Measurements from ENCODE around the gene KRTAP26-1. TPM values are rescaled to one million over a fixed set of nuclear protein-coding genes. Genes with fewer than 3 reads are reported as not detected.

Gene KRTAP26-1
- total and polyA plus RNA-seq, 2 experiments from 2014 or later: not detected

DNA sequence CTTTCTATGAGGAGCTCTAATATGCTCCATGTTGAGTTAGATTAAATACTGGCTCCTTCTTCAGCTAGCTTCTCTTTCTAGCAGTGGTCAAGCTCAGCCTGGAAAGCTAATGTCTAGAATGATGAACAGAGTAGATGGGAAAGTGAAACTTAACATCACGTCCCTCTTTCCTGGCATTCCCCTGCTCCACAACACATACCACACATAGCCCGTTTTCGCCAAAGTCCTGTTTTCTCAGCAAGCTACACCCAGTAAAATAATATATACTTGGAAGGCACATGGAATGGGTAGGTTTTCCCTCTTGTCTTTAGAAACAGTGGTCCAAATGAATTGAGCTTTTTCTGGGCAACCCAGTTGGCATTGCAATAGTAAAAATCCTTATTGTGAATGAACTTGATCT lies 13.6 kb upstream of the KRTAP26-1 start:
- Histone ChIP-seq H3K4me1 (ENCODE audit: insufficient read depth) (no peaks in the 10 kb centered on the region), H3K9me2 (replicated peaks; ENCODE audit: insufficient read depth) (no peaks in the 10 kb centered on the region), H3K27ac (no peak overlapping the region), H2AFZ (no peak overlapping the region), H3K9me3 (ENCODE audit: low read depth) (no peaks in the 10 kb centered on the region), H3K79me2 (no peaks in the 10 kb centered on the region), H4K20me1 (ENCODE audit: insufficient read depth, poor library complexity, severe bottlenecking) (no peaks in the 10 kb centered on the region), H3K27me3 (no peaks in the 10 kb centered on the region), H3K36me3 (replicated peaks; ENCODE audit: insufficient read depth, low read depth) (no peaks in the 10 kb centered on the region), H3K4me3 (no peak overlapping the region), H3K4me2 (no peak overlapping the region)
- 93% methylated on average over 3 of the region's 3 CpGs for WGBS (ENCODE audit: low lambda C conversion rate, missing lambda C conversion rate)
- TF ChIP-seq EZH2phosphoT487 (IDR thresholded peaks at IDR 0.05; ENCODE audit: low read depth, severe bottlenecking, unreplicated experiment) (no peak), CTCF (IDR thresholded peaks at IDR 0.05; ENCODE audit: poor library complexity) (no peak), EZH2 (IDR thresholded peaks at IDR 0.05; ENCODE audit: borderline replicate concordance) (no peak)
- DNase-seq (ENCODE audit: low spot score): no peak

DNA sequence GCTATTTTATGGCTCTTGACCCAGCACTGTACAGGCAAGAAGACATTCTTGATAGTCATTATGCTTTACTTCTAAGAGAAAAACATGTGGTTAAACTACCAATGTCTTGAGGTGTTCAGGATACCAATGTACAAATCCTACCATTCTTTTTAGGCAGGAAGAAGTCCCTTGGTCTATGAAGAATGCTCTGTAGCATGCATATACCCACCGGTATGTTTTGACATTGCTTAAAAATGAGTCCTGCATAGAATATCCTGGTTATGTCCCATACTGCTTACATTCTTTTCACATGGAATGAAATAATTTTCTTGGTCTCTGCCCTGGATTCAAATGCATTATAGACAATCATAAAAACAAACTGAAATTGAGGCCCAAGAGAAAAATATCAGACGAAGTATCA lies 12.6 kb upstream of the KRTAP26-1 start:
- no peaks in the 10 kb centered on the region for H3K27me3 ChIP-seq
- no peak for DNase-seq (ENCODE audit: low spot score)
- no peak overlapping the region for H3K4me2 ChIP-seq
- no peaks in the 10 kb centered on the region for H3K36me3 ChIP-seq (replicated peaks; ENCODE audit: insufficient read depth, low read depth)
- TF ChIP-seq EZH2 (IDR thresholded peaks at IDR 0.05; ENCODE audit: borderline replicate concordance): no peak
- no peak for TF ChIP-seq EZH2phosphoT487 (IDR thresholded peaks at IDR 0.05; ENCODE audit: low read depth, severe bottlenecking, unreplicated experiment)
- TF ChIP-seq CTCF (IDR thresholded peaks at IDR 0.05; ENCODE audit: poor library complexity): no peak
- no peak overlapping the region for H2AFZ ChIP-seq
- H3K9me2 ChIP-seq (replicated peaks; ENCODE audit: insufficient read depth): no peaks in the 10 kb centered on the region
- 89% methylated on average over 2 of the region's 2 CpGs for WGBS (ENCODE audit: low lambda C conversion rate, missing lambda C conversion rate)
- no peaks in the 10 kb centered on the region for H4K20me1 ChIP-seq (ENCODE audit: insufficient read depth, poor library complexity, severe bottlenecking)
- no peak overlapping the region for H3K27ac ChIP-seq
- no peaks in the 10 kb centered on the region for H3K4me1 ChIP-seq (ENCODE audit: insufficient read depth)
- H3K79me2 ChIP-seq: no peaks in the 10 kb centered on the region
- no peaks in the 10 kb centered on the region for H3K9me3 ChIP-seq (ENCODE audit: low read depth)
- no peak overlapping the region for H3K4me3 ChIP-seq

DNA sequence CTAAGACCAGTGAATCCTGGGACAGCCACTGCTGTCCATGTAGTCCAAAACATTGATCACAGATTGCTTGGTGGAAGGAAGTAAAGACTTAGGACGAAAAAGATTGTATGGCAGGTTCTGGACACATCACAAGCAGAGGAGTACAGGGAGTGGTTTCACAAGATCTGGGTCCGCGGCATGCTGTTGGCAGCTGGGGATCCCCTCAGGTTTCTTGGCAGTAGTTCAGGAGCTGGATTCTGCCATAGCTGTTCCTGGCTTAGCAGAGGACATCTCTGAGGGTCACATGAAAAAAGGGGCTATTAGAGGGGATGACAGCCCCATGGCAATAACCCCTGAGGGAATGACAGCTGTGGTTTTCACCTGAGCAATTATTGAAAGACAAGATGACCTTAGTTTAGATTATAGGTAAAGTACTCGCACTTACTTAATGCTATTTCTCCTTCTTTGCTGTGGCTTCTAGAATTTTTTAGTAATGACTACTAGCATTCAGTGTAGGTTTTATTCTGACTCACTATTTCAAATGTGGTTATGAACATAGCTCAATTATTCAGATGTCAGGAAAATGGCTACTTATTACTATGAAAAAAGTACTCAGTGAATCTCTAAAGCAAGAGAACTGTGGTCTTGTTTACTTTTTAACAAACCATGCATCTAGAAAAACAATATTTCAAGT lies 9.2 kb upstream of the KRTAP26-1 start:
- no peaks in the 10 kb centered on the region for H3K27me3 ChIP-seq
- H3K27ac ChIP-seq: no peak overlapping the region
- DNase-seq (ENCODE audit: low spot score): no peak
- no peaks in the 10 kb centered on the region for H4K20me1 ChIP-seq (ENCODE audit: insufficient read depth, poor library complexity, severe bottlenecking)
- H3K9me2 ChIP-seq (replicated peaks; ENCODE audit: insufficient read depth): no peaks in the 10 kb centered on the region
- WGBS (ENCODE audit: low lambda C conversion rate, missing lambda C conversion rate): 86% methylated on average over 4 of the region's 4 CpGs
- H3K9me3 ChIP-seq (ENCODE audit: low read depth): peaks cover 10% of the 10 kb centered on the region
- H3K36me3 ChIP-seq (replicated peaks; ENCODE audit: insufficient read depth, low read depth): no peaks in the 10 kb centered on the region
- H3K79me2 ChIP-seq: no peaks in the 10 kb centered on the region
- no peak for TF ChIP-seq CTCF (IDR thresholded peaks at IDR 0.05; ENCODE audit: poor library complexity)
- no peak for TF ChIP-seq EZH2phosphoT487 (IDR thresholded peaks at IDR 0.05; ENCODE audit: low read depth, severe bottlenecking, unreplicated experiment)
- no peak for TF ChIP-seq EZH2 (IDR thresholded peaks at IDR 0.05; ENCODE audit: borderline replicate concordance)
- H3K4me3 ChIP-seq: no peak overlapping the region
- H3K4me1 ChIP-seq (ENCODE audit: insufficient read depth): no peaks in the 10 kb centered on the region
- H2AFZ ChIP-seq: no peak overlapping the region
- H3K4me2 ChIP-seq: no peak overlapping the region

Data from hepatocyte (in vitro differentiated cells).